DND-41 (cell line): ENCODE measurements around the gene ADGRF1.

Experiments used
- CTCF ChIP-seq: IDR thresholded peaks from 2 replicates; pipeline ENCODE4 v1.5.1; 2012; ENCODE audit warnings: borderline replicate concordance, low read length, moderate library complexity, mild to moderate bottlenecking; ENCODE audit not compliant: poor library complexity, severe bottlenecking; ENCODE audit errors: extremely low read depth
- EZH2 ChIP-seq: IDR thresholded peaks from 3 replicates; pipeline ENCODE4 v1.6.1; 2012; ENCODE audit warnings: borderline replicate concordance, low read depth, mild to moderate bottlenecking, moderate library complexity, low read length, inconsistent platforms; ENCODE audit not compliant: severe bottlenecking

GRCh38 chr6:47066418-47066817 is 24.3 kb upstream of the ADGRF1 start:
- TF ChIP-seq CTCF = no peak
- no peak for TF ChIP-seq EZH2
